HCT116 (cell line): ENCODE measurements around the gene CGA. TPM values are rescaled to one million over a fixed set of nuclear protein-coding genes. Genes with fewer than 3 reads are reported as not detected.

ENCODE experiments used
- ATAC-seq: fragments of 200-7000 bp; cut with Tn5 transposase; 2 replicates; pipeline ENCODE4 v1.9.1; 2020; ENCODE audit warnings: mild to moderate bottlenecking, moderate library complexity
- BruUV-seq: library from RNA; stranded (reverse); fragments of 400-500 nt; replicated peaks from 2 replicates; lab custom pipeline; 2021; lab: Mats Ljungman, UMichigan
- CTCF ChIA-PET: fragments of 300-600 bp; sonication (Branson Sonifier 250); formaldehyde crosslinking; loops from one replicate; lab custom pipeline; 2021; ENCODE audit warnings: antibody characterized with exemption; lab: Charles Lee
- POLR2A ChIA-PET: fragments of 300-600, 350-600 bp; sonication (Branson Sonifier 250); formaldehyde crosslinking; loops from one replicate; lab custom pipeline; 2021; ENCODE audit warnings: antibody characterized with exemption; lab: Charles Lee
- RAD21 ChIA-PET, 2 experiments: fragments of 300-600 bp; sonication (Branson Sonifier 250); formaldehyde crosslinking; loops; one replicate each; lab custom pipeline; 2023; ENCODE audit warnings: low total read pairs in 2 of 2; ENCODE audit not compliant: uncharacterized antibody in 2 of 2, unreplicated experiment in 2 of 2, low non-redundant PET in 1 of 2; lab: Charles Lee
- DNase-seq: peaks from one replicate; pipeline ENCODE4 v3.0.0-alpha.2; 2010; ENCODE audit warnings: low read depth, low spot score
- H2AFZ ChIP-seq: fragments of 200-600 bp; shearing (Covaris generic), sonication (generic); 2 replicates; pipeline ENCODE4 v1.6.1; 2017; ENCODE audit warnings: low read depth, mixed run types, mixed read lengths, antibody characterized with exemption, low read length; ENCODE audit not compliant: poor library complexity, severe bottlenecking
- H3K27ac ChIP-seq: 2 replicates; pipeline ENCODE4 v1.5.1; 2012; ENCODE audit warnings: low read depth, low read length
- H3K27me3 ChIP-seq: fragments of 200-600 bp; sonication (generic); 2 replicates; pipeline ENCODE4 v1.6.1; 2016; ENCODE audit warnings: mixed run types, low read length, mixed read lengths; ENCODE audit not compliant: insufficient read depth
- H3K36me3 ChIP-seq, 2 experiments: fragments of 200-500 bp in 1 of 2; fragments of 200-600 bp in 1 of 2; sonication (Bioruptor generic) in 1 of 2; sonication (generic) in 1 of 2; 2 replicates each; pipeline versions ENCODE4 v1.5.1 to v1.6.1; 2014 to 2016; ENCODE audit warnings: low read length in 2 of 2, inconsistent platforms in 1 of 2, mixed read lengths in 1 of 2, mixed run types in 1 of 2; ENCODE audit not compliant: insufficient read depth in 2 of 2, control insufficient read depth in 1 of 2
- H3K4me1 ChIP-seq, 2 experiments: fragments of 200-600 bp in 1 of 2; sonication (generic) in 1 of 2; 2 replicates each; pipeline versions ENCODE4 v1.5.1 to v1.6.1; 2012 to 2017; ENCODE audit warnings: low read length in 2 of 2, inconsistent platforms in 1 of 2, mild to moderate bottlenecking in 1 of 2, mixed read lengths in 1 of 2, mixed run types in 1 of 2, moderate library complexity in 1 of 2; ENCODE audit not compliant: insufficient read depth in 2 of 2, control insufficient read depth in 1 of 2
- H3K4me2 ChIP-seq: fragments of 200-600 bp; sonication (generic); 2 replicates; pipeline ENCODE4 v1.6.1; 2017; ENCODE audit warnings: mixed run types, low read length, mixed read lengths
- H3K4me3 ChIP-seq, 2 experiments: fragments of 200-600 bp in 1 of 2; sonication (generic) in 1 of 2; replicated peaks in 1 of 2; 2 replicates each; pipeline ENCODE4 v1.5.1; 2011 to 2016; ENCODE audit warnings: low read length in 2 of 2, control low read depth in 1 of 2, low read depth in 1 of 2, mild to moderate bottlenecking in 1 of 2, mixed read lengths in 1 of 2, mixed run types in 1 of 2
- H3K79me2 ChIP-seq: fragments of 200-600 bp; sonication (generic); 2 replicates; pipeline ENCODE4 v1.6.1; 2017; ENCODE audit warnings: mild to moderate bottlenecking, mixed run types, low read length, moderate library complexity, mixed read lengths; ENCODE audit not compliant: insufficient read depth
- H3K9ac ChIP-seq: fragments of 200-600 bp; sonication (generic); 2 replicates; pipeline ENCODE4 v1.6.1; 2016; ENCODE audit warnings: low read length, mixed read lengths
- H3K9me2 ChIP-seq: fragments of 200-600 bp; sonication (generic), shearing (Covaris generic); 2 replicates; pipeline ENCODE4 v1.6.1; 2017; ENCODE audit warnings: mixed run types, mild to moderate bottlenecking, moderate library complexity; ENCODE audit not compliant: insufficient read depth
- H3K9me3 ChIP-seq, 2 experiments: fragments of 200-500 bp in 1 of 2; fragments of 200-600 bp in 1 of 2; sonication (Bioruptor generic) in 1 of 2; sonication (generic) in 1 of 2; 2 replicates each; pipeline ENCODE4 v1.6.1; 2014 to 2017; ENCODE audit warnings: low read length in 2 of 2, mixed read lengths in 2 of 2, inconsistent platforms in 1 of 2, low read depth in 1 of 2, mild to moderate bottlenecking in 1 of 2, mixed run types in 1 of 2, moderate library complexity in 1 of 2; ENCODE audit not compliant: control insufficient read depth in 1 of 2, insufficient read depth in 1 of 2
- H4K20me1 ChIP-seq: fragments of 200-600 bp; sonication (generic), shearing (Covaris generic); 2 replicates; pipeline ENCODE4 v1.6.1; 2017; ENCODE audit warnings: mixed run types, mild to moderate bottlenecking, moderate library complexity; ENCODE audit not compliant: insufficient read depth
- ATF3 ChIP-seq: IDR thresholded peaks from 2 replicates; pipeline ENCODE4 v1.6.1; 2012
- CBX3 ChIP-seq: IDR thresholded peaks from 2 replicates; pipeline ENCODE4 v1.6.1; 2012; ENCODE audit warnings: low read depth
- CEBPB ChIP-seq: IDR thresholded peaks from 2 replicates; pipeline ENCODE4 v1.6.1; 2012; ENCODE audit warnings: low read depth
- CTCF ChIP-seq, 3 experiments: fragments of 200-600 bp in 1 of 3; sonication (generic) in 1 of 3; IDR thresholded peaks in 2 of 3; conservative IDR thresholded peaks in 1 of 3; 2 replicates each; pipeline ENCODE4 v1.5.1; 2012 to 2017; ENCODE audit warnings: low read depth in 2 of 3, low read length in 2 of 3, antibody characterized with exemption in 1 of 3, borderline replicate concordance in 1 of 3, control low read depth in 1 of 3, mild to moderate bottlenecking in 1 of 3, mixed read lengths in 1 of 3, mixed run types in 1 of 3, moderate library complexity in 1 of 3; ENCODE audit not compliant: insufficient read depth in 1 of 3
- EZH2 ChIP-seq: fragments of 200-600 bp; sonication (generic); IDR thresholded peaks from 2 replicates; pipeline ENCODE4 v1.6.1; 2017; ENCODE audit warnings: antibody characterized with exemption, mixed run types
- EZH2phosphoT487 ChIP-seq: fragments of 200-600 bp; IDR thresholded peaks from 2 replicates; pipeline ENCODE4 v1.6.1; 2018; ENCODE audit warnings: antibody characterized with exemption, borderline replicate concordance
- JUND ChIP-seq: IDR thresholded peaks from 2 replicates; pipeline ENCODE4 v1.6.1; 2012
- RAD21 ChIP-seq: IDR thresholded peaks from 2 replicates; pipeline ENCODE4 v1.6.1; 2012; ENCODE audit warnings: low read depth, mild to moderate bottlenecking
- REST ChIP-seq: IDR thresholded peaks from 2 replicates; pipeline ENCODE4 v1.6.1; 2012; ENCODE audit warnings: low read depth
- SRF ChIP-seq: IDR thresholded peaks from 2 replicates; pipeline ENCODE4 v1.6.1; 2012; ENCODE audit warnings: low read depth
- YY1 ChIP-seq: IDR thresholded peaks from 2 replicates; pipeline ENCODE4 v1.6.1; 2011; ENCODE audit warnings: low read length, low read depth, moderate library complexity, mild to moderate bottlenecking; ENCODE audit not compliant: insufficient replicate concordance; ENCODE audit errors: extremely low read depth
- ZBTB33 ChIP-seq: IDR thresholded peaks from 2 replicates; pipeline ENCODE4 v1.6.1; 2011; ENCODE audit warnings: mild to moderate bottlenecking, low read length, moderate library complexity; ENCODE audit not compliant: insufficient replicate concordance; ENCODE audit errors: extremely low read depth
- ZNF274 ChIP-seq: fragments of 200-500 bp; sonication (Bioruptor generic); IDR thresholded peaks from 2 replicates; pipeline ENCODE4 v1.6.1; 2014; ENCODE audit warnings: mild to moderate bottlenecking, low read depth, low read length, inconsistent platforms
- intact Hi-C: fragments of 100-400 bp; cut with micrococcal nuclease; formaldehyde crosslinking; loops from 2 replicates; pipeline ENCODE4 v1.10.0; 2022
- total RNA-seq: library from RNA; stranded (reverse); gene quantifications from one replicate; pipeline ENCODE4 v1.2.1, GENCODE V29; 2021; ENCODE audit not compliant: unreplicated experiment

Gene CGA
- total RNA-seq, 1 experiment from 2014 or later = not detected

- H3K4me3 ChIP-seq = no peak overlapping the region
- ChIA-PET RAD21 (no interaction called here), CTCF (interaction anchor here (2.4 kb wide), 1 partner anchor 15 kb away, joined by 10 read pairs; no protein-coding TSS in a partner anchor), POLR2A (no interaction called here)
- H3K9ac ChIP-seq = no peak overlapping the region
- no peak overlapping the region for H2AFZ ChIP-seq
- no peak overlapping the region for H3K27ac ChIP-seq
- peaks cover 50% of the 10 kb centered on the region for H3K27me3 ChIP-seq
- ATAC-seq (no peak), DNase-seq (no peak)
- H4K20me1 ChIP-seq = no peaks in the 10 kb centered on the region
- TF ChIP-seq EZH2 (no peak), ZBTB33 (no peak), SRF (no peak), CBX3 (no peak), ATF3 (no peak), JUND (no peak)
- H3K9me2 ChIP-seq = no peaks in the 10 kb centered on the region
- no TSS peak for BruUV-seq
- H3K36me3 ChIP-seq = no peaks in the 10 kb centered on the region
- no peak overlapping the region for H3K4me2 ChIP-seq
- H3K4me1 ChIP-seq = no peaks in the 10 kb centered on the region
- no peaks in the 10 kb centered on the region for H3K9me3 ChIP-seq
- no peaks in the 10 kb centered on the region for H3K79me2 ChIP-seq
- intact Hi-C loops = no loop called here
Observed at GRCh38 chr6:87093651-87094050, 1.3 kb downstream of the CGA start.

- Histone ChIP-seq H3K36me3 (no peaks in the 10 kb centered on the region), H3K4me1 (no peaks in the 10 kb centered on the region), H3K9ac (no peak overlapping the region), H3K4me3 (no peak overlapping the region), H2AFZ (no peak overlapping the region), H4K20me1 (no peaks in the 10 kb centered on the region), H3K27ac (no peak overlapping the region), H3K79me2 (no peaks in the 10 kb centered on the region), H3K27me3 (peaks cover 47% of the 10 kb centered on the region), H3K4me2 (no peak overlapping the region), H3K9me3 (no peaks in the 10 kb centered on the region), H3K9me2 (no peaks in the 10 kb centered on the region)
- ChIA-PET POLR2A (no interaction called here), CTCF (interaction anchor here (2.4 kb wide), 1 partner anchor 14 kb away, joined by 10 read pairs; no protein-coding TSS in a partner anchor), RAD21 (no interaction called here)
- ATAC-seq (no peak), DNase-seq (no peak)
- BruUV-seq = no TSS peak
- intact Hi-C loops = no loop called here
- no peak for TF ChIP-seq CEBPB
- TF ChIP-seq RAD21 = no peak
- no peak for TF ChIP-seq CTCF (IDR thresholded peaks at IDR 0.05 in 2 of 3, conservative IDR thresholded peaks at IDR 0.05 in 1 of 3; ENCODE audit: borderline replicate concordance in 1 of 3, insufficient read depth in 1 of 3, low read depth in 2 of 3, low read length in 2 of 3)
- TF ChIP-seq EZH2phosphoT487 = no peak
- TF ChIP-seq YY1 = no peak
- TF ChIP-seq REST = no peak
- TF ChIP-seq ZNF274 = no peak
Observed at GRCh38 chr6:87093199-87093598, 1.7 kb downstream of the CGA start.
